ENCODE data around the gene RAB3IL1.

The RAB3IL1 gene

GRCh38 chr11:61870541-61871031, 46.8 kb downstream of the RAB3IL1 start:
- no peaks in the 10 kb centered on the region for H3K9me3 ChIP-seq (ENCODE audit: low read depth, low read length)
- peak overlapping the region; percentile 78 for H3K27ac ChIP-seq
- peak overlapping the region; percentile 56 for H3K9ac ChIP-seq (ENCODE audit: insufficient read length)
- TF ChIP-seq POLR2AphosphoS5 (IDR thresholded peaks at IDR 0.05; ENCODE audit: borderline replicate concordance, low read depth, low read length) (no peak), EZH2 (IDR thresholded peaks at IDR 0.05) (no peak), FOXP2 (optimal IDR thresholded peaks at IDR 0.05; ENCODE audit: control extremely low read depth, extremely low read length, insufficient read depth) (peak; percentile 15)
- H3K4me3 ChIP-seq = peak overlapping the region; percentile 72
- H3K36me3 ChIP-seq (ENCODE audit: insufficient read depth, low read length) = peaks cover under 1% of the 10 kb centered on the region; the same call in 1 of the 2 replicates
- no peak for DNase-seq (ENCODE audit: low read depth, low spot score)

GRCh38 chr11:61869708-61870451, 47.5 kb downstream of the RAB3IL1 start:
- Histone ChIP-seq H3K27ac (peak overlapping the region; percentile 78), H3K36me3 (ENCODE audit: insufficient read depth, low read length) (peaks cover 8% of the 10 kb centered on the region; the same call in 1 of the 2 replicates), H3K9ac (ENCODE audit: insufficient read length) (no peak overlapping the region), H3K9me3 (ENCODE audit: low read depth, low read length) (no peaks in the 10 kb centered on the region), H3K4me3 (0 out of 2 replicates have a peak overlapping the region, but pooled peaks have one; percentile 72)
- peak; percentile 42; the same call in 1 of the 2 replicates for TF ChIP-seq POLR2AphosphoS5 (IDR thresholded peaks at IDR 0.05; ENCODE audit: borderline replicate concordance, low read depth, low read length)
- no peak for TF ChIP-seq EZH2 (IDR thresholded peaks at IDR 0.05)
- no peak for DNase-seq (ENCODE audit: low read depth, low spot score)

- DNase-seq (ENCODE audit: low read depth, low spot score) = no peak
- TF ChIP-seq FOXP2 (optimal IDR thresholded peaks at IDR 0.05; ENCODE audit: control extremely low read depth, extremely low read length, insufficient read depth) (no peak), POLR2AphosphoS5 (IDR thresholded peaks at IDR 0.05; ENCODE audit: borderline replicate concordance, low read depth, low read length) (no peak), EZH2 (IDR thresholded peaks at IDR 0.05) (no peak)
- Histone ChIP-seq H3K27ac (no peak overlapping the region), H3K36me3 (ENCODE audit: insufficient read depth, low read length) (peaks cover 12% of the 10 kb centered on the region; the same call in 1 of the 2 replicates), H3K9ac (ENCODE audit: insufficient read length) (no peak overlapping the region), H3K4me3 (no peak overlapping the region), H3K9me3 (ENCODE audit: low read depth, low read length) (no peaks in the 10 kb centered on the region)
Observed at GRCh38 chr11:61869429-61869707, 48.0 kb downstream of the RAB3IL1 start.

GRCh38 chr11:61868571-61869428, 48.6 kb downstream of the RAB3IL1 start:
- H3K4me3 ChIP-seq = no peak overlapping the region
- TF ChIP-seq EZH2 (IDR thresholded peaks at IDR 0.05) = no peak
- TF ChIP-seq POLR2AphosphoS5 (IDR thresholded peaks at IDR 0.05; ENCODE audit: borderline replicate concordance, low read depth, low read length) = peak; percentile 59
- no peak for TF ChIP-seq FOXP2 (optimal IDR thresholded peaks at IDR 0.05; ENCODE audit: control extremely low read depth, extremely low read length, insufficient read depth)
- H3K27ac ChIP-seq = no peak overlapping the region
- no peaks in the 10 kb centered on the region for H3K9me3 ChIP-seq (ENCODE audit: low read depth, low read length)
- peaks cover 13% of the 10 kb centered on the region; the same call in 1 of the 2 replicates for H3K36me3 ChIP-seq (ENCODE audit: insufficient read depth, low read length)
- no peak overlapping the region for H3K9ac ChIP-seq (ENCODE audit: insufficient read length)
- DNase-seq (ENCODE audit: low read depth, low spot score) = no peak

GRCh38 chr11:61866958-61867343, 50.4 kb downstream of the RAB3IL1 start:
- Histone ChIP-seq H3K4me3 (no peak overlapping the region), H3K9ac (ENCODE audit: insufficient read length) (no peak overlapping the region), H3K36me3 (ENCODE audit: insufficient read depth, low read length) (peaks cover 32% of the 10 kb centered on the region), H3K9me3 (ENCODE audit: low read depth, low read length) (no peaks in the 10 kb centered on the region), H3K27ac (peak overlapping the region; percentile 58)
- TF ChIP-seq FOXP2 (optimal IDR thresholded peaks at IDR 0.05; ENCODE audit: control extremely low read depth, extremely low read length, insufficient read depth) (no peak), EZH2 (IDR thresholded peaks at IDR 0.05) (no peak), POLR2AphosphoS5 (IDR thresholded peaks at IDR 0.05; ENCODE audit: borderline replicate concordance, low read depth, low read length) (no peak)
- no peak for DNase-seq (ENCODE audit: low read depth, low spot score)

GRCh38 chr11:61866231-61866957, 51.0 kb downstream of the RAB3IL1 start:
- Histone ChIP-seq H3K36me3 (ENCODE audit: insufficient read depth, low read length) (peaks cover 37% of the 10 kb centered on the region), H3K9me3 (ENCODE audit: low read depth, low read length) (no peaks in the 10 kb centered on the region), H3K4me3 (no peak overlapping the region), H3K9ac (ENCODE audit: insufficient read length) (no peak overlapping the region), H3K27ac (peak overlapping the region; percentile 58)
- TF ChIP-seq EZH2 (IDR thresholded peaks at IDR 0.05) = no peak
- TF ChIP-seq POLR2AphosphoS5 (IDR thresholded peaks at IDR 0.05; ENCODE audit: borderline replicate concordance, low read depth, low read length) = no peak
- no peak for TF ChIP-seq FOXP2 (optimal IDR thresholded peaks at IDR 0.05; ENCODE audit: control extremely low read depth, extremely low read length, insufficient read depth)
- no peak for DNase-seq (ENCODE audit: low read depth, low spot score)

- no peaks in the 10 kb centered on the region for H3K9me3 ChIP-seq (ENCODE audit: low read depth, low read length)
- no peak overlapping the region for H3K27ac ChIP-seq
- no peak for DNase-seq (ENCODE audit: low read depth, low spot score)
- H3K9ac ChIP-seq (ENCODE audit: insufficient read length) = no peak overlapping the region
- 0 out of 2 replicates have a peak, but pooled peaks have one; percentile 21 for TF ChIP-seq POLR2AphosphoS5 (IDR thresholded peaks at IDR 0.05; ENCODE audit: borderline replicate concordance, low read depth, low read length)
- TF ChIP-seq FOXP2 (optimal IDR thresholded peaks at IDR 0.05; ENCODE audit: control extremely low read depth, extremely low read length, insufficient read depth) = no peak
- TF ChIP-seq EZH2 (IDR thresholded peaks at IDR 0.05) = no peak
- H3K4me3 ChIP-seq = no peak overlapping the region
- H3K36me3 ChIP-seq (ENCODE audit: insufficient read depth, low read length) = peaks cover 48% of the 10 kb centered on the region
Observed at GRCh38 chr11:61864814-61865775, 52.3 kb downstream of the RAB3IL1 start.

All from SK-N-MC (cell line).